Eye (tissue), 1 donor: ENCODE data around the gene VAPA.

ENCODE experiments used
- DNase-seq: peaks from one replicate; pipeline ENCODE4 v3.0.0-alpha.2; 2015

The VAPA gene

DNA sequence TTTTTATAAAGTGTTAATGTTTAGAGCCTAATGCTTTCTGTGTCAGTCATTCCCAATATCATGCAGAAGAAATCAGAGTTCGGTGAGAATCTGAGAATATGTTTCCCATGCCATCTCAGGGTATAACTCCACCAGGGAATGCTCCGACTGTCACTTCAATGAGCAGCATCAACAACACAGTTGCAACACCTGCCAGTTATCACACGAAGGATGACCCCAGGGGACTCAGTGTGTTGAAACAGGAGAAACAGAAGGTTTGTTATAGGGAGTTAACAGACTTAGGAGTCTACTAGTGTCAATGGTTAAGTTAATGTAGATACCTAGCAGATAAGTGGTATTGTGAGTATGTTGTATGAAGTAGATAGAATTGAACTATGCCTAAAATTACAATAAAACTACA lies 31.0 kb downstream of the VAPA start:
- peak; percentile 73 for DNase-seq

DNA sequence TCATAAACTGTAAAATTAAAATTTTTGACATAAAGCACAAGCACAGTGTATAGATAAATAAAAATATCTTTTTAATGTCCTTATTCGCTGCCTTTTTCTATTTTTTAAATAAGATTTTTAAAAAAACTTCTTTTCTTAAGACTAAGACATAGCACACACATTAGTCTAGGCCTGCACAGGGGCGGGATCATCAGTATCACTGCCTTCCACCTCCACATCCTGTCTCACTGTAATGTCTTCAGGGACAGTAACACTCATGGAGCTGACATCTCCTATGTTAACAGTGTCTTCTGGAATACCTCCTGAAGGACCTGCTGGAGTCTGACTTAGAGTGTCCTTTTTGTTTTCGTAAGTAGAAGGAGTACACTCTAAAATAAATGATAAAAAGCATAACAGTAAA lies 33.0 kb downstream of the VAPA start:
- DNase-seq = no peak

DNA sequence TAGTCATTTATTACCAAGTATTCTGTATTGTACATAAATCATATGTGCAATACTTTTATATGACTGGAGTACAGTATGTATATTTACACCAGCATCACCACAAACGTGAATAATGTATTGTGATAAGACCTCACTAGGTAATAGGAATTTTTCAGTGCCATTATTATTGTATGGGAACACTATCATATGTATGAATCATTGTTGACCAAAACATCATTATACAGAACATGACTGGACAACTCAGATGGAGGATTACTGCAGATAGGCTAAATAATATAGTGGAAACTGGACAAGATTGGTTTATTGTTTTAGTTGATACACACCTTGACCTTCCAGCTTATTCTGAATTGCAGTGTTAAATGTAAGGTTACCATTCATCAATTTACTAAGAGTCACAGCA lies 33.4 kb downstream of the VAPA start:
- DNase-seq = no peak

DNA sequence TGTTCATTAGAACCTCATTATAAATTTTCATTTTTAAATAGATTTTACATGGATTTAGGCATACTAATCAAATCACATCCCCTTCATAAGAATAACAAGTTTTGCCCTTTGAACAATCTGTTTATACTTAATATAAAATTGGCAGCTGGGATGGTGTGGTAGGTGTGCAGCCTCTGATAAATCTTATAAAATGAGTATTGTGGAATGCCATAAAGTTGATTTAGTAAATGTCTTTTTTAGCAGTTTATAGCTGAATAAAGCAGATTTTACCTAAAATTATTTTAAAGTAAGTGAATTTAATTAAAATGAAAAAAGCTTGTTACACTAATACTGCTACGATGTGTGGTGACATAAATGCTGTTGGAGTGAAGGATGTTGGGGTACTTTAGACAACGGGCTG lies 35.5 kb downstream of the VAPA start:
- no peak for DNase-seq

DNA sequence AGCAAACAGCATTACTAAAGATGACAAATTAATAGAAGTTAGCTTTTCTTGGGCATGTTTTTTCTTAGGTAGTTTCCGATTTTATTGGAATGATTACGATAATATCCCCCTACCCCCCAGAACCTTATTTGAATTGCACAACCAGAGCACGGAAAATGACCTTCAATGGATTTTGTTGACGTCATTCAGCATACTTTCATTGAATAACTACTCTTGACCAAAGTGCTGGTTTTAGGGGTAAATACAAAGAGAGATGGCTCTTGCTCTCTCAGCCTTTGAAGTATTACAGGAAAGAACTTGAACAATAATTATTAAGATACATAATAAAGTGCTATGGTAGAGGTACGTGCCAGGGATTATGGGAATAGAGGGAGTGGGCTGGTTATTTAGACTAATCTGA lies 36.0 kb downstream of the VAPA start:
- DNase-seq = no peak

GRCh38 chr18:9950289-9951016 lies 36.6 kb downstream of the VAPA start:
- no peak for DNase-seq

GRCh38 chr18:9951022-9951859 lies 37.4 kb downstream of the VAPA start:
- peak; percentile 80 for DNase-seq

DNA sequence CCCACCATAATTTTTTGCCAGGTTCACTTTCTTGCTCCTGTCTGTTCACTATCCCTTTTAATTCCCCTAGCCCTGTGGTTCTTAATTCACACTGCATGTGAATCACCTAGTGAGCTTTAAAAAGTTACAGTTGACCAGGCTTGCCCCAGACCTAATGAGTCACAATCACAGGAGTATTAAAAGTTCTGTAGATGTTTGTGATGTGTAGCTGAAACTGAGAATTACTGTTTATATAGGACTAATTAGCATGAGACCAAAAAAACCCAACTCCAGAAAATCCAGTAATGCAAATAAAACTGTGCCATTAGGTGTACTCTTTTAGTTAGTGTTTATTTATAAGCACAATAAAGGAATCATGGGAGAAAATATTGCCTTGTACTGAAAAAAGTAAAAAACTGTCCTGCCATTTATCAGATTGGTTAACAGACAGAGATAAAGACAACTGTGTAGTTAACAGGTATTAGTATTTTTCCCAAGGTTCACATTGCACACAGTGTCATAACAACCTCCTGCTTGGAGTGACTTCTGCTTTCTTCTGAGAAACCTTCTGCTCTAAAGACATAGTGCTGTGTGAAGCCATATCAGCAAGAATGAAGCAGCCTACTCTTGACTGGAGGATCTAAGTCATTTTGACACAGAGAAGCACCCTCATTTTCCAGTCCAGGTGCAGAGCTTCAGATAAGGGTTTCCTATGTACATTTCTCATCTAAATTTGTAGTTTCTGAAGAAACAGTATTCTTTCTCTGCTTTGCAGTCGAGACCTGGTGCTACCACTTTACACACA lies 39.0 kb downstream of the VAPA start:
- no peak for DNase-seq

DNA sequence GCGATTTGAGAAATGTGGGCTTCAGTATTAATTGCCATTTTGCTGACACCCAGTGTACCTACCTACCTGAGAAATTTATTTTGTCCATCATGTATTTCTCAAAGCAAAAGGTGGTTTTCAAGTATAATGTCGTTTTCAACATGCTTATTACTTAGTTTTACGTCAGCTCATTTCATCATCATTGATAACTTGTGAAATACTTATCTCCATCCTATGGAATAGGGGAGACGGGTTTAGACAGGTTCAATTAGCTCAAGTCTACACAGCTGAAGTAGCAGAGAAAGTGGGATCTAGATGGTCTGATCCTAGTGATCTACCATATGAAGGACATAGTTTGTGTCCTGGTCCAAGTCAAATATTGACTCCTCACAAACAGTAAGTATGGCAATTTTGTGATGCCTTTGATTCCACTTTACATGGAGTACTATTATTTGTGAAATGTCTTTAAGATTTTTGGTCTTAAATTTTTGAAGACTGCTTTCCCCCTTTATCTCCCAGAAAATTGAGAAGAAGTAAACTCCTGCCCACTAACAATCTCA lies 45.1 kb downstream of the VAPA start:
- no peak for DNase-seq

DNA sequence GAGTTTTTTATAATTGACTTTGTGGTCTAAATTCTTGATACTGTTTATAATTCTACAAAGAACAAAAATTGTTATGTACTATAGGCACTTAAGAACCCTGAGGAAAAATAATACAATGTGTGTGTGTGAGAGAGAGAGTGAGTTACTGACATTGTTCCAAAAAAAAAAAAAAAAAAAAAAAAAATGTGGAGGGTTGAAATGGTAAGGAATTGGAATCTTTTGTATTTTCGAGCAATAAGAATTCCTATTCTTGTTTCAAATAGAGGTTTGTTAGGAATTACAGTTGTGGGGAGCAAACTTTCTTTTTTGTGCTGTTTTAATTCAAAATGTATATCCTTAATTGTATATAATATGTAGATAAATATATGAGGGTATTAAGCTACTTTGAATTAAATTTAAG lies 45.7 kb downstream of the VAPA start:
- DNase-seq = no peak

DNA sequence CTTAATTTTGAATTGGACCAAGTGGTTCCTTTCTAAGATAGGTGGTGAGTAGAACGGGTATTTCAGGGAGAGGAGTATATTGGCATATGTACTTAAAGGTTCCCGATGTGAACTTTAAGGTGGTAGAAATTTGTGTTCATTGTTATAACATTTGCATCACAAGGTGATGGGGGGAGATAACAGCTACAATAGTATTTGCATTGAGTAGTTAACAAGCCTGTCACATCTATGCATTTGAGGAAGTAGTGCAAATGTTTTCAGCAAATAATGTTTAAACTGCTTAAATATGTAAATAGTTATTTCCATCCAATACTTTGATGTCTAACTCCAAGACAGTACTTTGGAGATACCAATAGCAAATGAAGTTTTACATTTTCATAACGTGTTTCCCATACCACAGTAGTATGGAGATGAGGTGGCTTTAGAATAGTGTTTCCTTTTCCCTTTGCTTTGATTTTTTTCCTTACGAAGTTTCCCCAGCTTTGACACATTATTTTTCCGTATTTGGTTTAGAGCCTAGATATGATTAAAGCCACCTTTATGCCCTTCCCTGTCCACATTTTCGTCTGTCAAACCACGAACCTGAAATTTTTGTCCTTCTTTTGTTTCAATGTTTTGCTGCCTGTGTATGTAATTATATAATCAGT lies 46.6 kb downstream of the VAPA start:
- no peak for DNase-seq

DNA sequence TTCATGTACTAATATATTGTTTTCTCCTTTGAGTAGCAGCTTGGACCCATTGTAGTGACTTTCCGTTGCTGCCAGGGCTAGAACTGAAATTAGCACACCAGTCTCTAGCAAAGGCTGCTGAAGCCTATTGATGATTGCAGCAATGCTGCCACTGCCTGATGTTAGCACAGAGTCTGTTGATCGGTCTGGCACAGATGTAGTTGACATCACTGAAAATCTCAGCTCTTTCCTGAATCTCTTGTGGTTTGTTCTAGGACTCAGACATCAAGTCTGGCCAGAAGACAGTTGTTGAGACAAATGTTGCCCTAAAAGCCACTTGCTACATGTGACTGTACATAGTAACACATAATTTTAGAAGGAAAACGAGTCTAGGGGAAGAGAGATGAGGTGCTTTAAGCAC lies 47.2 kb downstream of the VAPA start:
- DNase-seq = peak; percentile 30

GRCh38 chr18:9965711-9966624 lies 52.2 kb downstream of the VAPA start:
- no peak for DNase-seq

- no peak for DNase-seq
Observed at GRCh38 chr18:9968081-9968848, 54.4 kb downstream of the VAPA start.

GRCh38 chr18:9969247-9969646 lies 55.4 kb downstream of the VAPA start:
- no peak for DNase-seq

DNA sequence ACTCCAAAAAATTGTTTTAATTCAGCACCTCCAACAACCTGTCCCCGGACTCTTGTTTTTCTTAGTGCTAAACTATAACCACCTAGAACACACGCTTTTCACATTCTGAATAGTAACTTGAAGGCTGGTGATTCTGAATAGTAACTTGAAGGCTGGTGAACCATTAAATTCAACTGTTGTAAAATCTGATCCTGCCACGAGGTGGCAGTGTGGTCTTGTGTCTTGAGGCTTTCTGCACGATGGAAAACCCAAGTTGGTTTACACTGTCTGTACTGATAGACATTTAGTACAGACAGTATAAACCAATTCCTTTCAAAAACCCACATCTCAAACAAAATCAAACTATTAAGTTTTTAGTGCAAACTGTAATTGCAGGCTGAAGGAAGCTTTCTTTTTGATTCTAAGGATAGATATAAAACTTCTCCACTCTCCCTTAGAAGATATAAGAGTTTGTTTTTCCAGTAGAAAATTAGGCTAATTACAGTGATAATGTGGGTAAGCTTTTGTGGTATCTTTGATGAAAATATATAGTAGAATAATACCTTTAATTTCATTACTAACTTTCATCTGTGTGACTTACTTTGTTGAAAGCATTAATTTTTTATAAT lies 57.6 kb downstream of the VAPA start:
- DNase-seq = peak; percentile 96

- DNase-seq = no peak
Observed at GRCh38 chr18:9973470-9973869, 59.7 kb downstream of the VAPA start.

DNA sequence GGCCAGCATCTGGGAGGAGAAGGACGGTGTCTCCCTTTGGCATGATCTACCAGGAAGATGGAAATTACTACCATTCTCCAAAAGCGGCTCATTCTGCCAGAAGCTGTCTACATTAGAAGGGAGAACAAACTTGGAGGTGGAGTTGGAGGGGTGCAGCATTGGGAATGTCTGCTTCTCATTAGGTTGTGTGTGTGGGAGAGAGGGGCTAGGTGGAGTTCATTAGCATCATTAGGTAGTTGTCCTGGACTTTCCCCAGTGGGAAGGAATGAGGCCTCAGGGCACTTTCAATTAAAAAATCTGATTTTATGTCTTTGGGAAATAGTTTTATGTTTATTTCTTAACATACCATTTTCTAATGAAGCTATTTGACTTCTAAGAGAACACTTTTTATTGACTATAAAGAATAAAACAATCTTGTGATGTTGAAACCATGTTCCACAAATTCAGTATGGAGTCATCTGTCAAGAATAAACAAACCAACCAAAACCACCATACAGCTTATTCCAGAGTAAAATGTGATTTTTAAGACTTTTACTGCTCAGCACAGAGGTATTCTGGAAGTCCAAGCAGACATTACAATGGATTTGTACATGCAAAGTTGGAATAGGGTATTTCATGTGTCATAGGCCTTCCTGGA lies 60.6 kb downstream of the VAPA start:
- DNase-seq = no peak

DNA sequence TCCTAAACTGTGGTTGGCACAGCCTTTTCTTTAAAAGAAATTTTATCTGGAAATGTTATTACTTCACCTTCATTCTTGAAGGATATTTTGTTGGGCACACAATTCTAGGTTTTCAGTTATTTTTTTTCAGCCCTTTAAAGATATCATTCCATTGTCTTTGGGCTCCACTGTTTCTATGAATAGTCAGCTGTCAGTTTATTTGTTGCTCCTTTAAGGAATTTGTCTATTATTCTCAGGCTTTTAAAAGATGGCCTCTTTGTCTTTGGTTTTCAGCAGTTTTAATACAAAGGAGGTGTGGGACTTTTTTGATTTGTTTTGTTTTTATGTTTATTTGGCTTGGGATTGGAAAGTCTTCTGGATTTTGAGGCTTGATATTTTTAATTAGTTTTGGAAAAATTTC lies 61.8 kb downstream of the VAPA start:
- DNase-seq = no peak

- no peak for DNase-seq
Observed at GRCh38 chr18:9982711-9983110, 68.9 kb downstream of the VAPA start.
